ENCODE results near the gene TANGO6.

TANGO6 gene

DNA sequence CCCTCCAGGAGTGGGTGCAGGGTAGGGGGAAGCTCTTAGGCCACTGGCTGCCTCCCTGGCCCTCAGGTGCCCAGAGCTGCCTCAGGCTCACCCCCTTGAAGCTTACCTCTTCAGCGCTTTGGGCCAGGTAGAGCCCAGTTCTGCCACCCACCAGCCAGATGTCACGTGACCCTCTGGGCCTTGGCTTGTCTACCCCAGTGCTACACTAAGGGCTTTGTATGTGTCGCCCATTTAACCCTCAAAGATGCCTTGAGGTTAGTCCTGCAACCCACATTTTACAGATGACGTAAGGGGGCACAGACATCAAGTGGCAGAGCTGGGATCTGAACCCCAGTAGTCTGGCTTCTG is 265.5 kb downstream of the TANGO6 start:
- peaks cover 59% of the 10 kb centered on the region for H3K27me3 Mint-ChIP-seq (ENCODE audit: low read depth)
- H3K4me3 Mint-ChIP-seq, result peak overlapping the region; percentile 15 to 49 (median 40)
- peaks cover 5% of the 10 kb centered on the region for H3K36me3 Mint-ChIP-seq (ENCODE audit: low read depth)
- H3K27ac Mint-ChIP-seq, result no peak overlapping the region
- no peaks in the 10 kb centered on the region for H3K9me3 Mint-ChIP-seq
- H3K4me1 Mint-ChIP-seq, result peaks cover 12% of the 10 kb centered on the region
- TF ChIP-seq, protein P1, sequence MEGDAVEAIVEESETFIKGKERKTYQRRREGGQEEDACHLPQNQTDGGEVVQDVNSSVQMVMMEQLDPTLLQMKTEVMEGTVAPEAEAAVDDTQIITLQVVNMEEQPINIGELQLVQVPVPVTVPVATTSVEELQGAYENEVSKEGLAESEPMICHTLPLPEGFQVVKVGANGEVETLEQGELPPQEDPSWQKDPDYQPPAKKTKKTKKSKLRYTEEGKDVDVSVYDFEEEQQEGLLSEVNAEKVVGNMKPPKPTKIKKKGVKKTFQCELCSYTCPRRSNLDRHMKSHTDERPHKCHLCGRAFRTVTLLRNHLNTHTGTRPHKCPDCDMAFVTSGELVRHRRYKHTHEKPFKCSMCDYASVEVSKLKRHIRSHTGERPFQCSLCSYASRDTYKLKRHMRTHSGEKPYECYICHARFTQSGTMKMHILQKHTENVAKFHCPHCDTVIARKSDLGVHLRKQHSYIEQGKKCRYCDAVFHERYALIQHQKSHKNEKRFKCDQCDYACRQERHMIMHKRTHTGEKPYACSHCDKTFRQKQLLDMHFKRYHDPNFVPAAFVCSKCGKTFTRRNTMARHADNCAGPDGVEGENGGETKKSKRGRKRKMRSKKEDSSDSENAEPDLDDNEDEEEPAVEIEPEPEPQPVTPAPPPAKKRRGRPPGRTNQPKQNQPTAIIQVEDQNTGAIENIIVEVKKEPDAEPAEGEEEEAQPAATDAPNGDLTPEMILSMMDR (IDR thresholded peaks at IDR 0.05; ENCODE audit: unreplicated experiment in 3 of 3), result no peak

DNA sequence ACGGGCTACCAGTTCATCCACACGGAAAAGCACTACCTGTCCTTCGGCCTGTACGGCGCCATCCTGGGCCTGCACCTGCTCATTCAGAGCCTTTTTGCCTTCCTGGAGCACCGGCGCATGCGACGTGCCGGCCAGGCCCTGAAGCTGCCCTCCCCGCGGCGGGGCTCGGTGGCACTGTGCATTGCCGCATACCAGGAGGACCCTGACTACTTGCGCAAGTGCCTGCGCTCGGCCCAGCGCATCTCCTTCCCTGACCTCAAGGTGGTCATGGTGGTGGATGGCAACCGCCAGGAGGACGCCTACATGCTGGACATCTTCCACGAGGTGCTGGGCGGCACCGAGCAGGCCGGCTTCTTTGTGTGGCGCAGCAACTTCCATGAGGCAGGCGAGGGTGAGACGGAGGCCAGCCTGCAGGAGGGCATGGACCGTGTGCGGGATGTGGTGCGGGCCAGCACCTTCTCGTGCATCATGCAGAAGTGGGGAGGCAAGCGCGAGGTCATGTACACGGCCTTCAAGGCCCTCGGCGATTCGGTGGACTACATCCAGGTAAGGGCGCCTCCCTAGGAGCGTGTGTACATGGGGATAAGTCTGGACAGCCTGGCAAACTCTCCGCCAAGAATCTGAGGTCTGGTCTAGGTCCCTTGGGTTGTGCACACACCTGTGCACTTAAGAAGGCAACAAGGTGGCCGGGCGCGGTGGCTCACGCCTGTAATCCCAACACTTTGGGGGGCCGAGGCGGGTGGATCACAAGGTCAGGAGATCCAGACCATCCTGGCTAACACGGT is 266.3 kb downstream of the TANGO6 start:
- no peak overlapping the region for H3K27ac Mint-ChIP-seq
- peaks cover 12% of the 10 kb centered on the region for H3K4me1 Mint-ChIP-seq
- peaks cover 7% of the 10 kb centered on the region for H3K36me3 Mint-ChIP-seq (ENCODE audit: low read depth)
- H3K4me3 Mint-ChIP-seq, result no peak overlapping the region
- TF ChIP-seq, protein P1 (IDR thresholded peaks at IDR 0.05; ENCODE audit: unreplicated experiment in 3 of 3), result no peak
- H3K27me3 Mint-ChIP-seq (ENCODE audit: low read depth), result peaks cover 54% of the 10 kb centered on the region
- H3K9me3 Mint-ChIP-seq, result no peaks in the 10 kb centered on the region

DNA sequence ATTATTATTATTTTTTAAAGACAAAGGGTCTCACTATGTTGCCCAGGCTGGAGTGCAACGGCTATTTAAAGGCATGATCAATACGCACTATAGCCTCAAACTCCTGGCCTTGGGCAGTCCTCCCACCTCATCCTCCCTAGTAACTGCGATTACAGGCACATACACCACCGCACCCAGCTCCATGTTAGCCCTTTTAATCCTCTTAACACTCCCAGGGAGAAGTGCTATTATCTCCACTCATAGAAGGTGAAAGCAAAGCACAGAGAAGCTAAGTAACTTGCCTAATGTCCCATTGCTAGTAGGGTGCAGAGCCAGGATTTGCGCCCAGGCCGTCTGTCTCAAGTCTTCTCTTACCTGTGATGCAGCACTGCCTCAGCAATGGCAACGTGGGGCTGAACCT is 267.1 kb downstream of the TANGO6 start:
- TF ChIP-seq, protein P1 (IDR thresholded peaks at IDR 0.05; ENCODE audit: unreplicated experiment in 3 of 3), result no peak
- no peak overlapping the region for H3K27ac Mint-ChIP-seq
- H3K9me3 Mint-ChIP-seq, result no peaks in the 10 kb centered on the region
- peaks cover 10% of the 10 kb centered on the region for H3K4me1 Mint-ChIP-seq
- H3K27me3 Mint-ChIP-seq (ENCODE audit: low read depth), result peaks cover 49% of the 10 kb centered on the region
- peak overlapping the region in 1 of 3 experiments; percentile 11 for H3K4me3 Mint-ChIP-seq
- peaks cover 12% of the 10 kb centered on the region for H3K36me3 Mint-ChIP-seq (ENCODE audit: low read depth)

DNA sequence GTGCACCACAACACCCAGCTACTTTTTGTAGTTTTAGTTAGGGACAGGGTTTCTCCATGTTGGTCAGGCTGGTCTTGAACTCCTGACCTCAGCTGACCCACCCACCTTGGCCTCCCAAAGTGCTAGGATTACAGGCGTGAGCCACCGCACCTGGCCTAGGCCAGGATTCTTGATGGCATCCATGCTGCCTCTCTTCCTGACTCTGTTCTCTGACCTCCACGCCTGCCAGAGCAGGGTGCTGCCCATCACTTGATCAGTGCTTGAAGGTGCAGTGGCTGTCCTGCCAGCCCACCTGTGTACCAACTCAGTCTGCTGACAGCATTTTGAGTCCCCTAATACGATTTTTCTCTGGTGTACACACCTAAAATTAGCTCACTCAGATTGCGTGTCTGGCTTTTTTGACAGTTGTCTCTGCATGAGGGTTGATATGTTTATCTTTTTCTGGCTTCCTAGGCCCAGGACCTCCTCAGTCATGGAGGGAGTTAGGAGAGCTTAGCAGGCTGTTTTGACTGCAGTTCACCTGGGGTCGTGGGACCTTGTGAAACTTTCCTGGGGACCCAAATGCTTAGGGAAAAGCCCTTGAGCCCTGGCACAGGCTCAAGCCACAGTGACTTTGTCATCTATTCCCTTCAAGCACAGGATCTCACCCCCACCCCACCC is 268.0 kb downstream of the TANGO6 start:
- TF ChIP-seq, protein P1 (IDR thresholded peaks at IDR 0.05; ENCODE audit: unreplicated experiment in 3 of 3), result no peak
- H3K27ac Mint-ChIP-seq, result no peak overlapping the region
- H3K4me1 Mint-ChIP-seq, result peaks cover 6% of the 10 kb centered on the region
- no peaks in the 10 kb centered on the region for H3K9me3 Mint-ChIP-seq
- peaks cover 20% of the 10 kb centered on the region for H3K36me3 Mint-ChIP-seq (ENCODE audit: low read depth)
- no peak overlapping the region for H3K4me3 Mint-ChIP-seq
- peaks cover 43% of the 10 kb centered on the region for H3K27me3 Mint-ChIP-seq (ENCODE audit: low read depth)

DNA sequence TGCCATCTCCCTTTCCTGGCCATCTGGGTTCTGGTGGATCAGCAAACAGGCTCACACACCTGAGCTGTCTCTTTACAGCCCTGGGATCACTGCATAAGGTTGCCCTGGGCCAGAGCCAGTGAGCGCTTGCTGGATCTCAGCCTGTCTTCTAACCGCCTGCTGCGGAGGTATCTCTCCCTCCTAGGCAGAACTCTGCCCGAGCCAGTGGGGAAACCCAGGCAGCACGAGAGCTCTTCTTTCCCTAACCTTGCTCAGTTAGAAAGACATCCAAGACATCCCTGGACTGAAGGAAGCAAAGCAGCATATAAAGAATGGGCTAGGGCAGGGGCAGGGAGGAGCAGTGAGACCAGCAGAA is 268.5 kb downstream of the TANGO6 start:
- Mint-ChIP-seq H3K9me3 (no peaks in the 10 kb centered on the region), H3K4me1 (peaks cover 6% of the 10 kb centered on the region), H3K36me3 (ENCODE audit: low read depth) (peaks cover 24% of the 10 kb centered on the region), H3K27ac (no peak overlapping the region), H3K4me3 (no peak overlapping the region), H3K27me3 (ENCODE audit: low read depth) (peaks cover 41% of the 10 kb centered on the region)
- TF ChIP-seq, protein P1 (IDR thresholded peaks at IDR 0.05; ENCODE audit: unreplicated experiment in 3 of 3), result no peak
